ENCODE results near the gene SYNE1. TPM values are rescaled to one million over a fixed set of nuclear protein-coding genes. Genes with fewer than 3 reads are reported as not detected.

Gene SYNE1
- total RNA-seq, 1 donor from 2014 or later, result 6.0 TPM

GRCh38 chr6:152167641-152168603, 469.2 kb downstream of the SYNE1 start:
- Histone ChIP-seq H3K9me3 (ENCODE audit: low read depth) (no peaks in the 10 kb centered on the region), H2AFZ (replicated peaks) (no peak overlapping the region), H3F3A (ENCODE audit: low read depth) (no peaks in the 10 kb centered on the region), H3K36me3 (no peaks in the 10 kb centered on the region), H3K27ac (no peak overlapping the region), H3K9ac (no peak overlapping the region), H4K20me1 (ENCODE audit: low read depth) (no peaks in the 10 kb centered on the region), H3K4me1 (no peaks in the 10 kb centered on the region), H3K4me2 (no peak overlapping the region), H3K4me3 (no peak overlapping the region), H3K27me3 (no peaks in the 10 kb centered on the region), H3K79me2 (ENCODE audit: low read depth) (no peaks in the 10 kb centered on the region)
- no peaks in the 10 kb centered on the region for H3K9me3 Mint-ChIP-seq
- H3K27ac Mint-ChIP-seq, result no peak overlapping the region
- DNase-seq (ENCODE audit: low spot score), result no peak
- peaks cover 2% of the 10 kb centered on the region for H3K36me3 Mint-ChIP-seq
- H3K27me3 Mint-ChIP-seq (ENCODE audit: insufficient read depth, low read depth), result no peaks in the 10 kb centered on the region
- peaks cover 5% of the 10 kb centered on the region for H3K4me1 Mint-ChIP-seq
- H3K4me3 Mint-ChIP-seq, result no peak overlapping the region
- no peak for TF ChIP-seq EZH2 (IDR thresholded peaks at IDR 0.05)
- no peak for TF ChIP-seq CTCF (IDR thresholded peaks at IDR 0.05)
- no peak for TF ChIP-seq EZH2phosphoT487 (IDR thresholded peaks at IDR 0.05)

- Mint-ChIP-seq H3K4me1 (peaks cover 5% of the 10 kb centered on the region), H3K4me3 (no peak overlapping the region), H3K27me3 (ENCODE audit: insufficient read depth, low read depth) (no peaks in the 10 kb centered on the region), H3K27ac (no peak overlapping the region), H3K9me3 (no peaks in the 10 kb centered on the region), H3K36me3 (peaks cover 2% of the 10 kb centered on the region)
- H3K4me3 ChIP-seq, result no peak overlapping the region
- no peaks in the 10 kb centered on the region for H4K20me1 ChIP-seq (ENCODE audit: low read depth)
- no peak for DNase-seq (ENCODE audit: low spot score)
- no peak overlapping the region for H2AFZ ChIP-seq (replicated peaks)
- no peaks in the 10 kb centered on the region for H3K27me3 ChIP-seq
- H3K4me1 ChIP-seq, result no peaks in the 10 kb centered on the region
- H3K36me3 ChIP-seq, result no peaks in the 10 kb centered on the region
- TF ChIP-seq EZH2 (IDR thresholded peaks at IDR 0.05), result no peak
- no peak for TF ChIP-seq EZH2phosphoT487 (IDR thresholded peaks at IDR 0.05)
- no peak for TF ChIP-seq CTCF (IDR thresholded peaks at IDR 0.05)
- H3K4me2 ChIP-seq, result no peak overlapping the region
- no peak overlapping the region for H3K27ac ChIP-seq
- H3K9ac ChIP-seq, result no peak overlapping the region
- no peaks in the 10 kb centered on the region for H3K9me3 ChIP-seq (ENCODE audit: low read depth)
- no peaks in the 10 kb centered on the region for H3F3A ChIP-seq (ENCODE audit: low read depth)
- H3K79me2 ChIP-seq (ENCODE audit: low read depth), result no peaks in the 10 kb centered on the region
These were observed 470.3 kb downstream of the SYNE1 start for GRCh38 chr6:152166897-152167296.

- Mint-ChIP-seq H3K36me3 (peaks cover 2% of the 10 kb centered on the region), H3K4me1 (peaks cover 5% of the 10 kb centered on the region), H3K9me3 (no peaks in the 10 kb centered on the region), H3K27me3 (ENCODE audit: insufficient read depth, low read depth) (no peaks in the 10 kb centered on the region), H3K4me3 (no peak overlapping the region), H3K27ac (no peak overlapping the region)
- no peak overlapping the region for H3K4me3 ChIP-seq
- no peaks in the 10 kb centered on the region for H3K27me3 ChIP-seq
- no peak overlapping the region for H3K4me2 ChIP-seq
- H4K20me1 ChIP-seq (ENCODE audit: low read depth), result no peaks in the 10 kb centered on the region
- H3K36me3 ChIP-seq, result no peaks in the 10 kb centered on the region
- TF ChIP-seq EZH2phosphoT487 (IDR thresholded peaks at IDR 0.05), result no peak
- TF ChIP-seq CTCF (IDR thresholded peaks at IDR 0.05), result no peak
- TF ChIP-seq EZH2 (IDR thresholded peaks at IDR 0.05), result no peak
- H3K4me1 ChIP-seq, result no peaks in the 10 kb centered on the region
- H3K79me2 ChIP-seq (ENCODE audit: low read depth), result no peaks in the 10 kb centered on the region
- H2AFZ ChIP-seq (replicated peaks), result no peak overlapping the region
- no peaks in the 10 kb centered on the region for H3K9me3 ChIP-seq (ENCODE audit: low read depth)
- no peak overlapping the region for H3K9ac ChIP-seq
- no peaks in the 10 kb centered on the region for H3F3A ChIP-seq (ENCODE audit: low read depth)
- no peak for DNase-seq (ENCODE audit: low spot score)
- H3K27ac ChIP-seq, result no peak overlapping the region
These were observed 470.7 kb downstream of the SYNE1 start for GRCh38 chr6:152166497-152166896.

All from neural progenitor cell (in vitro differentiated cells).